Hepatocyte (in vitro differentiated cells): ENCODE measurements around the gene ARIH2. TPM values are rescaled to one million over a fixed set of nuclear protein-coding genes. Genes with fewer than 3 reads are reported as not detected.

Experiments
- DNase-seq: peaks from one replicate; pipeline ENCODE4 v3.0.0-alpha.2; 2016; ENCODE audit warnings: low spot score
- H2AFZ ChIP-seq: fragments of 200-600 bp; sonication (generic); 2 replicates; pipeline ENCODE4 v1.6.0; 2016; ENCODE audit warnings: antibody characterized with exemption, mild to moderate bottlenecking
- H3K27ac ChIP-seq: fragments of 200-600 bp; sonication (generic); 2 replicates; pipeline ENCODE4 v1.5.1; 2016; ENCODE audit warnings: mild to moderate bottlenecking
- H3K27me3 ChIP-seq: fragments of 200-600 bp; sonication (generic); 2 replicates; pipeline ENCODE4 v1.6.1; 2016
- H3K36me3 ChIP-seq: fragments of 200-600 bp; sonication (generic); replicated peaks from 2 replicates; pipeline ENCODE4 v1.5.1; 2016; ENCODE audit warnings: low read depth; ENCODE audit not compliant: insufficient read depth
- H3K4me1 ChIP-seq: fragments of 200-600 bp; sonication (generic); 2 replicates; pipeline ENCODE4 v1.5.1; 2016; ENCODE audit warnings: mild to moderate bottlenecking, moderate library complexity; ENCODE audit not compliant: insufficient read depth
- H3K4me2 ChIP-seq: fragments of 200-600 bp; sonication (generic); 2 replicates; pipeline ENCODE4 v1.6.0; 2016
- H3K4me3 ChIP-seq: fragments of 200-600 bp; sonication (generic); 2 replicates; pipeline ENCODE4 v1.5.1; 2016; ENCODE audit warnings: mild to moderate bottlenecking
- H3K79me2 ChIP-seq: fragments of 200-600 bp; sonication (generic); 2 replicates; pipeline ENCODE4 v1.6.0; 2017; ENCODE audit warnings: mild to moderate bottlenecking
- H3K9me2 ChIP-seq: fragments of 200-600 bp; sonication (generic); replicated peaks from 2 replicates; pipeline ENCODE4 v1.6.0; 2017; ENCODE audit warnings: mild to moderate bottlenecking; ENCODE audit not compliant: insufficient read depth
- H3K9me3 ChIP-seq: fragments of 200-600 bp; sonication (generic); 2 replicates; pipeline ENCODE4 v1.5.1; 2016; ENCODE audit warnings: low read depth, mild to moderate bottlenecking
- H4K20me1 ChIP-seq: fragments of 200-600 bp; sonication (generic); 2 replicates; pipeline ENCODE4 v1.6.0; 2016; ENCODE audit warnings: mild to moderate bottlenecking; ENCODE audit not compliant: insufficient read depth, poor library complexity, severe bottlenecking
- EZH2 ChIP-seq: fragments of 200-600 bp; sonication (generic); IDR thresholded peaks from 2 replicates; pipeline ENCODE4 v1.6.1; 2016; ENCODE audit warnings: antibody characterized with exemption, mild to moderate bottlenecking, borderline replicate concordance
- EZH2phosphoT487 ChIP-seq: fragments of 200-600 bp; sonication (generic); IDR thresholded peaks from one replicate; pipeline ENCODE4 v1.6.1; 2018; ENCODE audit warnings: antibody characterized with exemption, mild to moderate bottlenecking, low read depth, moderate library complexity; ENCODE audit not compliant: unreplicated experiment, severe bottlenecking
- WGBS: methylation state at CpG from one replicate; pipeline ENCODE4 v1.1.6; 2016; ENCODE audit warnings: low lambda C conversion rate; ENCODE audit errors: missing lambda C conversion rate; 5-methylcytosine and 5-hydroxymethylcytosine counted together
- polyA plus RNA-seq: library from polyadenylated mRNA; unstranded; fragments of >200 nt; fragmentation: Nextera tagmentation; extraction: Ambion mirVana; gene quantifications from 2 replicates; pipeline ENCODE4 v1.2.1, GENCODE V29; 2016
- total RNA-seq: library from RNA; depleted of rRNA; stranded (reverse); fragments of >200 nt; gene quantifications from 2 replicates; pipeline ENCODE4 v1.2.3, GENCODE V29; 2014
- TF ChIP-seq, protein P1 (sequence below): fragments of 200-600 bp; sonication (generic); IDR thresholded peaks from 2 replicates; pipeline ENCODE4 v1.5.1; 2016; ENCODE audit warnings: antibody characterized with exemption, mild to moderate bottlenecking; ENCODE audit not compliant: poor library complexity

Gene ARIH2
- total and polyA plus RNA-seq, 2 experiments from 2014 or later, result 41.7 to 60.9 TPM

- Histone ChIP-seq H2AFZ (no peak overlapping the region), H3K4me2 (no peak overlapping the region), H3K79me2 (peaks cover 17% of the 10 kb centered on the region), H3K4me1 (peaks cover 7% of the 10 kb centered on the region), H3K27me3 (no peaks in the 10 kb centered on the region), H4K20me1 (no peaks in the 10 kb centered on the region), H3K9me3 (no peaks in the 10 kb centered on the region), H3K9me2 (no peaks in the 10 kb centered on the region), H3K27ac (no peak overlapping the region), H3K4me3 (no peak overlapping the region), H3K36me3 (no peaks in the 10 kb centered on the region)
- WGBS, result 96% methylated on average over 7 of the region's 7 CpGs
- TF ChIP-seq EZH2 (no peak), EZH2phosphoT487 (no peak)
- TF ChIP-seq, protein P1, sequence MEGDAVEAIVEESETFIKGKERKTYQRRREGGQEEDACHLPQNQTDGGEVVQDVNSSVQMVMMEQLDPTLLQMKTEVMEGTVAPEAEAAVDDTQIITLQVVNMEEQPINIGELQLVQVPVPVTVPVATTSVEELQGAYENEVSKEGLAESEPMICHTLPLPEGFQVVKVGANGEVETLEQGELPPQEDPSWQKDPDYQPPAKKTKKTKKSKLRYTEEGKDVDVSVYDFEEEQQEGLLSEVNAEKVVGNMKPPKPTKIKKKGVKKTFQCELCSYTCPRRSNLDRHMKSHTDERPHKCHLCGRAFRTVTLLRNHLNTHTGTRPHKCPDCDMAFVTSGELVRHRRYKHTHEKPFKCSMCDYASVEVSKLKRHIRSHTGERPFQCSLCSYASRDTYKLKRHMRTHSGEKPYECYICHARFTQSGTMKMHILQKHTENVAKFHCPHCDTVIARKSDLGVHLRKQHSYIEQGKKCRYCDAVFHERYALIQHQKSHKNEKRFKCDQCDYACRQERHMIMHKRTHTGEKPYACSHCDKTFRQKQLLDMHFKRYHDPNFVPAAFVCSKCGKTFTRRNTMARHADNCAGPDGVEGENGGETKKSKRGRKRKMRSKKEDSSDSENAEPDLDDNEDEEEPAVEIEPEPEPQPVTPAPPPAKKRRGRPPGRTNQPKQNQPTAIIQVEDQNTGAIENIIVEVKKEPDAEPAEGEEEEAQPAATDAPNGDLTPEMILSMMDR, result no peak
- DNase-seq, result no peak
Measured at GRCh38 chr3:48985831-48986376, 67.3 kb downstream of the ARIH2 start.

- 8% methylated on average over 21 of the region's 21 CpGs for WGBS
- Histone ChIP-seq H4K20me1 (no peaks in the 10 kb centered on the region), H3K4me1 (peaks cover 14% of the 10 kb centered on the region), H3K9me2 (no peaks in the 10 kb centered on the region), H3K79me2 (peaks cover 48% of the 10 kb centered on the region), H2AFZ (peak overlapping the region; percentile 77), H3K36me3 (no peaks in the 10 kb centered on the region), H3K4me2 (peak overlapping the region; percentile 99), H3K27me3 (no peaks in the 10 kb centered on the region), H3K4me3 (peak overlapping the region; percentile 97), H3K27ac (peak overlapping the region; percentile 98), H3K9me3 (no peaks in the 10 kb centered on the region)
- TF ChIP-seq, protein P1, result no peak
- DNase-seq, result peak; percentile 45
Measured at GRCh38 chr3:48989126-48989795, 70.6 kb downstream of the ARIH2 start.

GRCh38 chr3:48989796-48990635 lies 71.4 kb downstream of the ARIH2 start, which contains the start of gene P4HTM:
TSS of gene P4HTM (plus strand) at chr3:48990241. CDS start at chr3:48990257, 16 bp downstream.
- H3K4me1 ChIP-seq, result peaks cover 14% of the 10 kb centered on the region
- TF ChIP-seq EZH2, result no peak
- TF ChIP-seq, protein P1, result peak; percentile 37
- peak within 1 kb of the TSS; percentile 97 for H2AFZ ChIP-seq
- H3K27ac ChIP-seq, result peak within 1 kb of the TSS; percentile 98
- H4K20me1 ChIP-seq, result no peaks in the 10 kb centered on the region
- H3K27me3 ChIP-seq, result no peaks in the 10 kb centered on the region
- peak; percentile 94 for DNase-seq
- peak within 1 kb of the TSS; percentile 99 for H3K4me2 ChIP-seq
- H3K4me3 ChIP-seq, result peak within 1 kb of the TSS; percentile 97
- H3K36me3 ChIP-seq, result no peaks in the 10 kb centered on the region
- H3K9me2 ChIP-seq, result no peaks in the 10 kb centered on the region
- WGBS, result 1% methylated on average over 60 of the region's 91 CpGs
- no peaks in the 10 kb centered on the region for H3K9me3 ChIP-seq
- H3K79me2 ChIP-seq, result peaks cover 48% of the 10 kb centered on the region
